H1 (cell line): ENCODE results near the gene NCAPD3. TPM values are rescaled to one million over a fixed set of nuclear protein-coding genes. Genes with fewer than 3 reads are reported as not detected.

Source experiments
- CTCF ChIA-PET: fragments of 300-600 bp; sonication (Branson Sonifier 250); formaldehyde crosslinking; loops from one replicate; lab custom pipeline; 2021; ENCODE audit not compliant: partially characterized antibody; lab: Charles Lee
- POLR2A ChIA-PET: fragments of 300-600 bp; sonication (Branson Sonifier 250); formaldehyde crosslinking; loops from one replicate; lab custom pipeline; 2021; ENCODE audit warnings: inconsistent platforms; ENCODE audit not compliant: partially characterized antibody; lab: Charles Lee
- DNase-seq, 2 experiments: peaks; one replicate each; pipeline versions ENCODE4 v3.0.0 to v3.0.0-alpha.2; 2010 to 2022; ENCODE audit warnings: low spot score in 2 of 2, low read depth in 1 of 2, mixed read lengths in 1 of 2
- FAIRE-seq: peaks from 2 replicates; lab custom pipeline; 2011; peaks lifted over from hg19 to GRCh38; lab: Jason Lieb, UNC
- H2AFZ ChIP-seq: 2 replicates; pipeline ENCODE4 v1.8.1; 2012; ENCODE audit warnings: low read length, inconsistent platforms
- H2AK5ac ChIP-seq: 2 replicates; pipeline ENCODE4 v1.6.1; 2013; ENCODE audit warnings: low read depth, low read length
- H2BK120ac ChIP-seq: replicated peaks from 2 replicates; pipeline ENCODE3; 2013; ENCODE audit warnings: low read depth, low read length, inconsistent platforms
- H2BK12ac ChIP-seq: 2 replicates; pipeline ENCODE4 v1.6.1; 2013; ENCODE audit warnings: low read depth, low read length
- H2BK15ac ChIP-seq: 2 replicates; pipeline ENCODE4 v1.6.1; 2013; ENCODE audit warnings: low read length
- H2BK20ac ChIP-seq: 2 replicates; pipeline ENCODE4 v1.6.1; 2013; ENCODE audit warnings: low read length
- H2BK5ac ChIP-seq: 2 replicates; pipeline ENCODE4 v1.6.1; 2013; ENCODE audit warnings: low read depth, low read length
- H3K14ac ChIP-seq: 2 replicates; pipeline ENCODE4 v1.6.1; 2013; ENCODE audit warnings: inconsistent platforms; ENCODE audit not compliant: insufficient read length
- H3K18ac ChIP-seq: 2 replicates; pipeline ENCODE4 v1.6.1; 2013; ENCODE audit warnings: low read length; ENCODE audit errors: extremely low read depth
- H3K23ac ChIP-seq: 2 replicates; pipeline ENCODE4 v1.6.1; 2013; ENCODE audit warnings: inconsistent platforms; ENCODE audit not compliant: insufficient read length
- H3K23me2 ChIP-seq: 2 replicates; pipeline ENCODE4 v1.6.1; 2013; ENCODE audit warnings: low read depth, low read length
- H3K27ac ChIP-seq: 2 replicates; pipeline ENCODE4 v1.6.1; 2011; ENCODE audit warnings: low read depth, low read length, inconsistent platforms
- H3K27me3 ChIP-seq, 4 experiments: replicated peaks in 1 of 4; 1 replicate in 1 of 4; 2 replicates in 3 of 4; pipeline versions ENCODE4 v1.6.1 to v1.8.1; 2011 to 2013; ENCODE audit warnings: low read length in 3 of 4, mild to moderate bottlenecking in 3 of 4, inconsistent platforms in 2 of 4, mixed read lengths in 2 of 4, moderate library complexity in 1 of 4; ENCODE audit not compliant: control insufficient read depth in 3 of 4, insufficient read depth in 3 of 4; ENCODE audit errors: extremely low read depth in 1 of 4
- H3K36me3 ChIP-seq, 4 experiments: 2 replicates each; pipeline versions ENCODE4 v1.6.1 to v1.8.1; 2011 to 2013; ENCODE audit warnings: mild to moderate bottlenecking in 4 of 4, low read length in 3 of 4, moderate library complexity in 2 of 4, control low read depth in 1 of 4, inconsistent platforms in 1 of 4; ENCODE audit not compliant: insufficient read depth in 4 of 4, control insufficient read depth in 2 of 4
- H3K4ac ChIP-seq: replicated peaks from 2 replicates; pipeline ENCODE3; 2013; ENCODE audit warnings: low read length, low read depth, mixed read lengths, inconsistent platforms; ENCODE audit not compliant: insufficient read length
- H3K4me1 ChIP-seq, 4 experiments: replicated peaks in 1 of 4; 1 replicate in 1 of 4; 2 replicates in 3 of 4; pipeline versions ENCODE4 v1.6.1 to v1.8.1; 2011 to 2013; ENCODE audit warnings: low read length in 3 of 4, inconsistent platforms in 2 of 4, mixed read lengths in 1 of 4; ENCODE audit not compliant: insufficient read depth in 4 of 4, control insufficient read depth in 3 of 4
- H3K4me2 ChIP-seq, 2 experiments: 2 replicates each; pipeline versions ENCODE4 v1.6.1 to v1.8.1; 2011 to 2013; ENCODE audit warnings: low read depth in 2 of 2, low read length in 2 of 2, control low read depth in 1 of 2, inconsistent platforms in 1 of 2, mild to moderate bottlenecking in 1 of 2; ENCODE audit not compliant: insufficient read depth in 1 of 2
- H3K4me3 ChIP-seq, 4 experiments: fragments of 200-600, 300-600 bp in 1 of 4; sonication (generic), shearing (Covaris generic), sonication (Bioruptor Twin) in 1 of 4; 2 replicates each; pipeline versions ENCODE4 v1.5.1 to v1.8.1; 2011 to 2016; ENCODE audit warnings: low read length in 4 of 4, low read depth in 3 of 4, control low read depth in 2 of 4, inconsistent platforms in 2 of 4, mild to moderate bottlenecking in 2 of 4, mixed read lengths in 1 of 4, moderate library complexity in 1 of 4; ENCODE audit not compliant: insufficient read depth in 2 of 4; ENCODE audit errors: extremely low read depth in 1 of 4
- H3K56ac ChIP-seq: replicated peaks from 2 replicates; pipeline ENCODE3; 2013; ENCODE audit warnings: low read depth, mild to moderate bottlenecking, mixed read lengths, low read length, inconsistent platforms; ENCODE audit not compliant: insufficient read length
- H3K79me1 ChIP-seq: 2 replicates; pipeline ENCODE4 v1.6.1; 2013; ENCODE audit warnings: low read depth, low read length, control low read depth
- H3K79me2 ChIP-seq, 2 experiments: 2 replicates each; pipeline versions ENCODE4 v1.6.1 to v1.8.1; 2012 to 2013; ENCODE audit warnings: low read length in 2 of 2, mild to moderate bottlenecking in 2 of 2, inconsistent platforms in 1 of 2; ENCODE audit not compliant: insufficient read depth in 2 of 2, control insufficient read depth in 1 of 2
- H3K9ac ChIP-seq, 4 experiments: replicated peaks in 1 of 4; 1 replicate in 1 of 4; 2 replicates in 3 of 4; pipeline versions ENCODE4 v1.6.1 to v1.8.1; 2011 to 2013; ENCODE audit warnings: low read depth in 3 of 4, low read length in 3 of 4, control low read depth in 2 of 4, mild to moderate bottlenecking in 2 of 4, moderate library complexity in 2 of 4, inconsistent platforms in 1 of 4; ENCODE audit errors: extremely low read depth in 1 of 4
- H3K9me3 ChIP-seq, 2 experiments: 2 replicates each; pipeline versions ENCODE4 v1.6.1 to v1.8.1; 2012 to 2013; ENCODE audit warnings: mild to moderate bottlenecking in 2 of 2, moderate library complexity in 2 of 2, control low read depth in 1 of 2, inconsistent platforms in 1 of 2, low read depth in 1 of 2, low read length in 1 of 2, mixed read lengths in 1 of 2; ENCODE audit not compliant: insufficient read depth in 2 of 2
- H4K20me1 ChIP-seq, 2 experiments: replicated peaks in 1 of 2; 2 replicates each; pipeline versions ENCODE3 to v1.8.1; 2011 to 2013; ENCODE audit warnings: inconsistent platforms in 2 of 2, low read length in 2 of 2, mild to moderate bottlenecking in 1 of 2; ENCODE audit not compliant: insufficient read depth in 2 of 2, control insufficient read depth in 1 of 2
- H4K5ac ChIP-seq: 2 replicates; pipeline ENCODE4 v1.6.1; 2013; ENCODE audit warnings: low read length, low read depth, mixed read lengths, inconsistent platforms; ENCODE audit not compliant: insufficient read length
- H4K8ac ChIP-seq: 2 replicates; pipeline ENCODE4 v1.8.0; 2013; ENCODE audit warnings: mild to moderate bottlenecking, moderate library complexity, low read length, inconsistent platforms; ENCODE audit not compliant: insufficient read depth; ENCODE audit errors: extremely low read depth
- H4K91ac ChIP-seq: replicated peaks from 2 replicates; pipeline ENCODE3; 2013; ENCODE audit warnings: low read length, mixed read lengths, inconsistent platforms; ENCODE audit not compliant: insufficient read length
- BCL11A ChIP-seq, 2 experiments: IDR thresholded peaks; one replicate each; pipeline ENCODE4 v1.6.1; 2011; ENCODE audit warnings: low read depth in 2 of 2, low read length in 2 of 2, mild to moderate bottlenecking in 2 of 2
- EZH2 ChIP-seq: fragments of 200-600 bp; sonication (generic); IDR thresholded peaks from 2 replicates; pipeline ENCODE4 v1.7.1; 2012; ENCODE audit warnings: low read depth, mild to moderate bottlenecking, moderate library complexity, low read length, inconsistent platforms; ENCODE audit not compliant: severe bottlenecking
- FOSL1 ChIP-seq: IDR thresholded peaks from 2 replicates; pipeline ENCODE4 v1.6.1; 2011; ENCODE audit warnings: mild to moderate bottlenecking, low read depth, low read length, moderate library complexity; ENCODE audit not compliant: insufficient read depth
- HDAC6 ChIP-seq: IDR thresholded peaks from one replicate; pipeline ENCODE4 v1.7.1; 2012; ENCODE audit warnings: low read depth, mild to moderate bottlenecking, inconsistent platforms, low read length, moderate library complexity
- MAFK ChIP-seq: IDR thresholded peaks from 2 replicates; pipeline ENCODE4 v1.6.1; 2012; ENCODE audit warnings: low read depth, mild to moderate bottlenecking, improper control_type of control experiment, low read length
- POU5F1 ChIP-seq: IDR thresholded peaks from 2 replicates; pipeline ENCODE4 v1.6.1; 2011; ENCODE audit warnings: low read depth, mild to moderate bottlenecking, low read length, moderate library complexity
- RFX5 ChIP-seq: IDR thresholded peaks from 2 replicates; pipeline ENCODE4 v1.6.1; 2011; ENCODE audit warnings: low read depth, low read length, improper control_type of control experiment, borderline replicate concordance
- RNF2 ChIP-seq: fragments of 200-900, 300-1000 bp; sonication (generic); IDR thresholded peaks from 2 replicates; pipeline ENCODE4 v1.7.1; 2016; ENCODE audit warnings: borderline replicate concordance, low read depth, mild to moderate bottlenecking, antibody characterized with exemption, low read length; ENCODE audit not compliant: poor library complexity, severe bottlenecking; ENCODE audit errors: missing control alignments
- TAF7 ChIP-seq: optimal IDR thresholded peaks from 2 replicates; pipeline ENCODE3; 2011; ENCODE audit warnings: low read depth, mild to moderate bottlenecking, inconsistent platforms, low read length, moderate library complexity, borderline replicate concordance
- TEAD4 ChIP-seq: IDR thresholded peaks from 2 replicates; pipeline ENCODE4 v1.6.1; 2012; ENCODE audit warnings: low read depth, low read length, inconsistent platforms, mixed read lengths
- YY1 ChIP-seq: IDR thresholded peaks from 2 replicates; pipeline ENCODE4 v1.6.1; 2011; ENCODE audit warnings: low read depth, mild to moderate bottlenecking, low read length
- WGBS, 2 experiments: shearing (Covaris generic) in 1 of 2; methylation state at CpG; one replicate each; pipeline versions ENCODE4 v1.1.6 to v1.1.7; 2013 to 2015; ENCODE audit warnings: low lambda C conversion rate in 2 of 2, mixed read lengths in 2 of 2, inconsistent platforms in 1 of 2, low coverage in 1 of 2, missing lambda C conversion rate in 1 of 2; ENCODE audit not compliant: insufficient replicate concordance in 2 of 2, insufficient coverage in 1 of 2, insufficient read length in 1 of 2; ENCODE audit errors: extremely low coverage in 1 of 2, missing lambda C conversion rate in 1 of 2; 5-methylcytosine and 5-hydroxymethylcytosine counted together
- polyA plus RNA-seq, 7 experiments: library from polyadenylated mRNA; depleted of rRNA in 3 of 7; stranded (reverse) in 5 of 7; unstranded in 2 of 7; fragments of >200 nt in 5 of 7; fragments of 200-250 nt in 2 of 7; gene quantifications; 1 replicate in 5 of 7; 2 replicates in 1 of 7; 4 replicates in 1 of 7; pipeline versions ENCODE4 v1.2.1 to v1.2.3, GENCODE V29; 2011 to 2013; ENCODE audit warnings: missing spikeins in 2 of 7, mixed read lengths in 2 of 7
- total RNA-seq: library from RNA; stranded (reverse); fragmentation: NEBNext Ultra II Directional; extraction: Animal tissue kit (Norgen Biotek cat#: 25700); gene quantifications from 2 replicates; pipeline ENCODE4 v1.2.1, GENCODE V29; 2021
- TF ChIP-seq, protein P1 (sequence below): IDR thresholded peaks from 2 replicates; pipeline ENCODE4 v1.6.1; 2012; ENCODE audit warnings: inconsistent platforms

NCAPD3 gene
- total and polyA plus RNA-seq, 2 of the 8 experiments (the other 6 are each of a cell fraction or from before 2014, with no cell fraction given): 26.5 to 55.2 TPM

DNA sequence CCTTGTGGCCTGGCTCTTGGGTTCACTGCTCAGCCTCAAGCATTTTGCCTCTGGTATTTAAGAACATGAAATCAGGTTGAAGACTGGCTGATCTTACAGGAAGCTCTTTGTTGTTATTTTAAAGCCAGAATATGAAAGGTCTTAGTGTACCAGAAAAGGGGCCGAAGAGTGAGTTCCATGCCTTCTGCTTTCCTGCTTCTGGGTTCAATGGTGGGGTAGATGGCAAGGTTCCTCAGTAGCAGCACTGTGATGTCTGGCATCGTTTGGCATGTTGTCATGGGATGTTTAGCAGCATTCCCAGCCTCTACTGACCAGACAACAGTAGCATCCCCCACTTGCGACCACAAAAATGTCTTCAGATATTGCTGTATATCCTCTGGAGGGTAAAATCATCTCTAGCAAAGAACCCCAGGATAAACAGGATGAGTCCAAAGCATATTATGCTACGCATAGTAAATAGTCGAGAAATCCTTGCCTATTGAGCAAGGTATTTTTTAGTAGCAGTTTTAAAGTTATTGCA, 3.1 kb upstream of the NCAPD3 start:
- Histone ChIP-seq H2BK20ac (no peak overlapping the region), H2AFZ (no peak overlapping the region), H3K23me2 (peaks cover 20% of the 10 kb centered on the region), H2BK120ac (no peak overlapping the region), H2BK5ac (no peak overlapping the region), H3K23ac (no peak overlapping the region), H3K79me1 (peaks cover 4% of the 10 kb centered on the region), H4K5ac (no peak overlapping the region), H3K4ac (no peak overlapping the region), H3K14ac (no peak overlapping the region), H3K56ac (no peak overlapping the region), H3K4me2 (no peak overlapping the region; a peak in 1 of 4 replicates), H2AK5ac (no peak overlapping the region), H3K9me3 (no peaks in the 10 kb centered on the region), H2BK15ac (no peak overlapping the region), H3K4me1 (peaks cover 0 to 5% (median 3%) of the 10 kb centered on the region in 4 experiments), H3K27ac (no peak overlapping the region)
- no peak for FAIRE-seq
- CTCF ChIA-PET: interaction anchor here (1.1 to 4.8 kb wide), 2 partner anchors 17 kb away, joined by 3 to 23 read pairs; no protein-coding TSS in a partner anchor
- no peak for TF ChIP-seq MAFK
- TF ChIP-seq RNF2: no peak
- TF ChIP-seq RFX5: no peak
- TF ChIP-seq YY1: no peak
- no peak for TF ChIP-seq TEAD4
- TF ChIP-seq, protein P1, sequence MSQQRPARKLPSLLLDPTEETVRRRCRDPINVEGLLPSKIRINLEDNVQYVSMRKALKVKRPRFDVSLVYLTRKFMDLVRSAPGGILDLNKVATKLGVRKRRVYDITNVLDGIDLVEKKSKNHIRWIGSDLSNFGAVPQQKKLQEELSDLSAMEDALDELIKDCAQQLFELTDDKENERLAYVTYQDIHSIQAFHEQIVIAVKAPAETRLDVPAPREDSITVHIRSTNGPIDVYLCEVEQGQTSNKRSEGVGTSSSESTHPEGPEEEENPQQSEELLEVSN: no peak
- no peak for TF ChIP-seq POU5F1
- TF ChIP-seq FOSL1: no peak
- TF ChIP-seq TAF7: no peak
- TF ChIP-seq HDAC6: no peak
- no peak for TF ChIP-seq EZH2
- no peak for TF ChIP-seq BCL11A (IDR thresholded peaks at IDR 0.05; ENCODE audit: low read depth in 2 of 2, low read length in 2 of 2)
- TF ChIP-seq, all 59 proteins: peak for 0
- H3K79me2 ChIP-seq: peaks cover 0 to 26% of the 10 kb centered on the region in 2 experiments; a peak in 2 of 4 replicates
- H3K9ac ChIP-seq: no peak overlapping the region
- H2BK12ac ChIP-seq: no peak overlapping the region
- WGBS, 2 experiments: 77% methylated on average over 5 of the region's 5 CpGs; no CpG with 5 or more reads in 1 of the 2 experiments
- POLR2A ChIA-PET: interaction anchor here (2.4 kb wide), 1 partner anchor 15 kb away, joined by 7 read pairs; no protein-coding TSS in a partner anchor
- H3K36me3 ChIP-seq: no peaks in the 10 kb centered on the region
- H4K8ac ChIP-seq: no peak overlapping the region
- peaks cover 0 to 10% of the 10 kb centered on the region in 2 experiments for H4K20me1 ChIP-seq
- H3K4me3 ChIP-seq: no peak overlapping the region
- H3K27me3 ChIP-seq: peaks cover 0 to 6% (median 0%) of the 10 kb centered on the region in 4 experiments; a peak in 1 of 7 replicates
- no peak overlapping the region for H4K91ac ChIP-seq
- no peak overlapping the region for H3K18ac ChIP-seq
- no peak for DNase-seq
